HG03565 (cell line): ENCODE measurements around the gene SAMD11.

ENCODE experiments used
- ATAC-seq: cut with Tn5 transposase; IDR thresholded peaks from one replicate; pipeline ENCODE4 v1.9.1; 2021; ENCODE audit warnings: mild to moderate bottlenecking, moderate library complexity; ENCODE audit not compliant: unreplicated experiment

Gene SAMD11

GRCh38 chr1:991895-992294 is 68.2 kb downstream of the SAMD11 start:
- ATAC-seq = no peak

- no peak for ATAC-seq
These were observed 68.6 kb downstream of the SAMD11 start for GRCh38 chr1:992362-992761.

- no peak for ATAC-seq
These were observed 69.8 kb downstream of the SAMD11 start for GRCh38 chr1:993379-993995.
